H1 (cell line): ENCODE results near the gene SERGEF. TPM values are rescaled to one million over a fixed set of nuclear protein-coding genes. Genes with fewer than 3 reads are reported as not detected.

Experiments used
- EZH2 ChIP-seq: fragments of 200-600 bp; sonication (generic); IDR thresholded peaks from 2 replicates; pipeline ENCODE4 v1.7.1; 2012; ENCODE audit warnings: low read depth, mild to moderate bottlenecking, moderate library complexity, low read length, inconsistent platforms; ENCODE audit not compliant: severe bottlenecking
- MAFK ChIP-seq: IDR thresholded peaks from 2 replicates; pipeline ENCODE4 v1.6.1; 2012; ENCODE audit warnings: low read depth, mild to moderate bottlenecking, improper control_type of control experiment, low read length
- RFX5 ChIP-seq: IDR thresholded peaks from 2 replicates; pipeline ENCODE4 v1.6.1; 2011; ENCODE audit warnings: low read depth, low read length, improper control_type of control experiment, borderline replicate concordance
- SIRT6 ChIP-seq: IDR thresholded peaks from one replicate; pipeline ENCODE4 v1.7.1; 2012; ENCODE audit warnings: low read length, inconsistent platforms
- SP1 ChIP-seq: IDR thresholded peaks from 2 replicates; pipeline ENCODE4 v1.6.1; 2011; ENCODE audit warnings: low read depth, low read length
- TCF12 ChIP-seq: IDR thresholded peaks from 2 replicates; pipeline ENCODE4 v1.6.1; 2011; ENCODE audit warnings: low read depth, mild to moderate bottlenecking, low read length
- polyA plus RNA-seq, 7 experiments: library from polyadenylated mRNA; depleted of rRNA in 3 of 7; stranded (reverse) in 5 of 7; unstranded in 2 of 7; fragments of >200 nt in 5 of 7; fragments of 200-250 nt in 2 of 7; gene quantifications; 1 replicate in 5 of 7; 2 replicates in 1 of 7; 4 replicates in 1 of 7; pipeline versions ENCODE4 v1.2.1 to v1.2.3, GENCODE V29; 2011 to 2013; ENCODE audit warnings: missing spikeins in 2 of 7, mixed read lengths in 2 of 7
- total RNA-seq: library from RNA; stranded (reverse); fragmentation: NEBNext Ultra II Directional; extraction: Animal tissue kit (Norgen Biotek cat#: 25700); gene quantifications from 2 replicates; pipeline ENCODE4 v1.2.1, GENCODE V29; 2021
- TF ChIP-seq, protein P1 (sequence below): IDR thresholded peaks from 2 replicates; pipeline ENCODE4 v1.6.1; 2012; ENCODE audit warnings: inconsistent platforms
- TF ChIP-seq, protein P2 (sequence below): IDR thresholded peaks from 2 replicates; pipeline ENCODE4 v1.6.1; 2012; ENCODE audit warnings: low read length, inconsistent platforms

The SERGEF gene
- total and polyA plus RNA-seq, 2 of the 8 experiments (the other 6 are each of a cell fraction or from before 2014, with no cell fraction given), result 16.6 to 28.8 TPM

DNA sequence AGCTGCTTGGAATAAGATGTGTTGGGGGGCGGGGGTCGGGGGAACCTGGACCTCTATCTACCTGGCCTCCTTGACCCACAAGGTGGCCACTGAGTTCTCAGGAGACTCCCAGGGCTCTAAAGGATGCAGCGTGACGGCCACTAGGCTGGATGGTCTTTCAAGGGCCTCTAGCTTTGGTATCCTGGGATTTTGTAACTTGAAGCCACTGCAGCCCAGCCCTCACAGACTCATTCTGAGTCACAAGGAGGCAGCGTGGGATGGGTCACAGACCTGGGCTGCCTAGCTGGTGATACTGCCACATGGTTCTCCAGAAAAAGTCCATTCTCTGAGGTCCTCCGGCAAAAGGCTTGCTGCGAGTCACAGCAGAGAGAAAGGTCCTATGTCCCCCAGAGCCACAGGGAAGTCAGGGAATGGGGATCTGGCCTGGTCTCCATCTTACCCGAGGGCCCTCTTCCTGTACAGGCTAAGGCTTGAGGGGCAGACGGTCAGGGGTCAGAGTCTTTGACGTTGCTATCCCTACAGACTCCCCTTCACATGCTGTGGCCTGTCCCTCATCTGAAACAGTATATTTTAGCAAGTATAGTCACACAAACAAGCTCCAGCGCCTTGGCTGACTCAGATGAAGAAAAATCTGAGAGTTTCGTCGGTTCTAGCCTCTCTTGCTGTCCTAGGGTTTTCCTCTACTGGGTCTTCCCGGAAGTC lies 225.9 kb downstream of the SERGEF start (continued):
- TF ChIP-seq, protein P1, sequence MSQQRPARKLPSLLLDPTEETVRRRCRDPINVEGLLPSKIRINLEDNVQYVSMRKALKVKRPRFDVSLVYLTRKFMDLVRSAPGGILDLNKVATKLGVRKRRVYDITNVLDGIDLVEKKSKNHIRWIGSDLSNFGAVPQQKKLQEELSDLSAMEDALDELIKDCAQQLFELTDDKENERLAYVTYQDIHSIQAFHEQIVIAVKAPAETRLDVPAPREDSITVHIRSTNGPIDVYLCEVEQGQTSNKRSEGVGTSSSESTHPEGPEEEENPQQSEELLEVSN, result no peak
- TF ChIP-seq EZH2 (no peak), SP1 (no peak), RFX5 (no peak), MAFK (no peak), TCF12 (no peak), SIRT6 (no peak)
- TF ChIP-seq, protein P2, sequence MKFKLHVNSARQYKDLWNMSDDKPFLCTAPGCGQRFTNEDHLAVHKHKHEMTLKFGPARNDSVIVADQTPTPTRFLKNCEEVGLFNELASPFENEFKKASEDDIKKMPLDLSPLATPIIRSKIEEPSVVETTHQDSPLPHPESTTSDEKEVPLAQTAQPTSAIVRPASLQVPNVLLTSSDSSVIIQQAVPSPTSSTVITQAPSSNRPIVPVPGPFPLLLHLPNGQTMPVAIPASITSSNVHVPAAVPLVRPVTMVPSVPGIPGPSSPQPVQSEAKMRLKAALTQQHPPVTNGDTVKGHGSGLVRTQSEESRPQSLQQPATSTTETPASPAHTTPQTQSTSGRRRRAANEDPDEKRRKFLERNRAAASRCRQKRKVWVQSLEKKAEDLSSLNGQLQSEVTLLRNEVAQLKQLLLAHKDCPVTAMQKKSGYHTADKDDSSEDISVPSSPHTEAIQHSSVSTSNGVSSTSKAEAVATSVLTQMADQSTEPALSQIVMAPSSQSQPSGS, result no peak
